Measurements from ENCODE around the gene NUFIP1.

Gene NUFIP1

DNA sequence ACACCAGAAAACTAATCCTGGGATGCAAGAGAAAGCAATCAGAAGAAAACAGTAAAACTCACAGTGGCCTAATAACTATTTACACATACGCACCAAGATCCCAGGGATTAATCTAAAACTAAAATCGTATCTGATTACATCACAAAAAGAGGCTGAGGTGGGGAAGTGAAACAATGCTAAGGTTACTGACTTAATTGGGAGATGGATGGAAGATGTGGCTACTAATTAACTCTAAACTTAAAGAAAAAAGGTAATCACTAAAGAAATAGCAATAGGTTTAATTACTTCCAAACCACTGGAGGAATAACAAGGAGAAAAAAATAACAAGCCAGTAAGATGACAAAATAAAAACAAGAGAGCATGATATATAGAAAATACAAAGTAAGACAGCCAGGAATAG lies 50.4 kb downstream of the NUFIP1 start:
- TF ChIP-seq NFRKB (IDR thresholded peaks at IDR 0.05) (no peak), CTBP1 (IDR thresholded peaks at IDR 0.05; ENCODE audit: borderline replicate concordance) (no peak), SP1 (IDR thresholded peaks at IDR 0.05) (no peak), L3MBTL2 (conservative IDR thresholded peaks at IDR 0.05) (no peak), ARNT (IDR thresholded peaks at IDR 0.05) (no peak), ZNF384 (IDR thresholded peaks at IDR 0.05) (no peak), HDGF (IDR thresholded peaks at IDR 0.05; ENCODE audit: borderline replicate concordance) (no peak), BHLHE40 (IDR thresholded peaks at IDR 0.05; ENCODE audit: borderline replicate concordance) (no peak), SUZ12 (IDR thresholded peaks at IDR 0.05) (no peak), FOXM1 (IDR thresholded peaks at IDR 0.05; ENCODE audit: borderline replicate concordance) (no peak), TARDBP (IDR thresholded peaks at IDR 0.05) (no peak), ELF4 (IDR thresholded peaks at IDR 0.05) (no peak), FOXK2 (IDR thresholded peaks at IDR 0.05) (no peak), LEF1 (IDR thresholded peaks at IDR 0.05; ENCODE audit: borderline replicate concordance) (no peak), PKNOX1 (IDR thresholded peaks at IDR 0.05) (no peak), FOXA1 (IDR thresholded peaks at IDR 0.05) (no peak)
- ChIA-PET CTCF (no interaction called here), POLR2A (no interaction called here)
- DNase-seq (ENCODE audit: extremely low spot score) = no peak

GRCh38 chr13:44936246-44936645 lies 53.0 kb downstream of the NUFIP1 start:
- ChIA-PET CTCF (no interaction called here), POLR2A (interaction anchor here (1.1 kb wide), 1 partner anchor 9 kb away, joined by 3 read pairs; no protein-coding TSS in a partner anchor)
- DNase-seq (ENCODE audit: extremely low spot score) = no peak
- TF ChIP-seq PKNOX1 (IDR thresholded peaks at IDR 0.05) = no peak
- no peak for TF ChIP-seq CTBP1 (IDR thresholded peaks at IDR 0.05; ENCODE audit: borderline replicate concordance)
- no peak for TF ChIP-seq L3MBTL2 (conservative IDR thresholded peaks at IDR 0.05)
- TF ChIP-seq NFRKB (IDR thresholded peaks at IDR 0.05) = no peak

GRCh38 chr13:44934724-44935123 lies 54.5 kb downstream of the NUFIP1 start:
- POLR2A ChIA-PET = no interaction called here
- TF ChIP-seq LEF1 (IDR thresholded peaks at IDR 0.05; ENCODE audit: borderline replicate concordance) (no peak), BHLHE40 (IDR thresholded peaks at IDR 0.05; ENCODE audit: borderline replicate concordance) (no peak), FOXK2 (IDR thresholded peaks at IDR 0.05) (no peak), TARDBP (IDR thresholded peaks at IDR 0.05) (no peak), L3MBTL2 (conservative IDR thresholded peaks at IDR 0.05) (no peak)
- no peak for DNase-seq (ENCODE audit: extremely low spot score)
- CTCF ChIA-PET = no interaction called here

- CTCF ChIA-PET = interaction anchor here (0.5 to 0.6 kb wide), 2 partner anchors 14 to 15 kb away, joined by 3 read pairs; no protein-coding TSS in a partner anchor
- no peak for DNase-seq (ENCODE audit: extremely low spot score)
- TF ChIP-seq LEF1 (IDR thresholded peaks at IDR 0.05; ENCODE audit: borderline replicate concordance) (no peak), FOXM1 (IDR thresholded peaks at IDR 0.05; ENCODE audit: borderline replicate concordance) (no peak), FOXK2 (IDR thresholded peaks at IDR 0.05) (no peak), CTBP1 (IDR thresholded peaks at IDR 0.05; ENCODE audit: borderline replicate concordance) (no peak), HDGF (IDR thresholded peaks at IDR 0.05; ENCODE audit: borderline replicate concordance) (no peak), PKNOX1 (IDR thresholded peaks at IDR 0.05) (no peak), NFRKB (IDR thresholded peaks at IDR 0.05) (no peak), FOXA1 (IDR thresholded peaks at IDR 0.05) (no peak), ZNF384 (IDR thresholded peaks at IDR 0.05) (no peak), L3MBTL2 (conservative IDR thresholded peaks at IDR 0.05) (no peak), TARDBP (IDR thresholded peaks at IDR 0.05) (no peak), SP1 (IDR thresholded peaks at IDR 0.05) (no peak), BHLHE40 (IDR thresholded peaks at IDR 0.05; ENCODE audit: borderline replicate concordance) (no peak), ARNT (IDR thresholded peaks at IDR 0.05) (no peak)
- POLR2A ChIA-PET = no interaction called here
Observed at GRCh38 chr13:44932850-44933251, 56.4 kb downstream of the NUFIP1 start.

GRCh38 chr13:44932171-44932849 lies 57.0 kb downstream of the NUFIP1 start:
- no peak for DNase-seq (ENCODE audit: extremely low spot score)
- ChIA-PET CTCF (interaction anchor here (0.5 to 0.7 kb wide), 2 partner anchors 15 to 36 kb away, joined by 3 to 6 read pairs; no protein-coding TSS in a partner anchor), POLR2A (no interaction called here)
- no peak for TF ChIP-seq FOXK2 (IDR thresholded peaks at IDR 0.05)
- TF ChIP-seq SP1 (IDR thresholded peaks at IDR 0.05) = no peak
- TF ChIP-seq ZNF384 (IDR thresholded peaks at IDR 0.05) = no peak
- TF ChIP-seq NFRKB (IDR thresholded peaks at IDR 0.05) = no peak
- no peak for TF ChIP-seq FOXM1 (IDR thresholded peaks at IDR 0.05; ENCODE audit: borderline replicate concordance)
- no peak for TF ChIP-seq FOXA1 (IDR thresholded peaks at IDR 0.05)
- TF ChIP-seq TARDBP (IDR thresholded peaks at IDR 0.05) = no peak
- TF ChIP-seq BHLHE40 (IDR thresholded peaks at IDR 0.05; ENCODE audit: borderline replicate concordance) = no peak
- no peak for TF ChIP-seq SUZ12 (IDR thresholded peaks at IDR 0.05)

- CTCF ChIA-PET = no interaction called here
- no peak for DNase-seq (ENCODE audit: extremely low spot score)
- TF ChIP-seq FOXK2 (IDR thresholded peaks at IDR 0.05) (no peak), BHLHE40 (IDR thresholded peaks at IDR 0.05; ENCODE audit: borderline replicate concordance) (no peak), PKNOX1 (IDR thresholded peaks at IDR 0.05) (no peak), NFRKB (IDR thresholded peaks at IDR 0.05) (no peak), SP1 (IDR thresholded peaks at IDR 0.05) (no peak), L3MBTL2 (conservative IDR thresholded peaks at IDR 0.05) (no peak), FOXM1 (IDR thresholded peaks at IDR 0.05; ENCODE audit: borderline replicate concordance) (no peak), SUZ12 (IDR thresholded peaks at IDR 0.05) (no peak)
- POLR2A ChIA-PET = no interaction called here
Observed at GRCh38 chr13:44930963-44931623, 58.2 kb downstream of the NUFIP1 start.
